NCI-H524 (cell line): ENCODE data around the gene CDH10.

Experiments used
- DNase-seq, 2 experiments: peaks; one replicate each; lab custom pipeline; 2025; lab: John Stamatoyannopoulos, UW

The CDH10 gene

GRCh38 chr5:24644761-24645160, at the start of gene CDH10:
Gene CDH10 (minus strand): TSS chr5:24644978. CDS start chr5:24593490, 51,488 bp downstream.
- peak; percentile 88 to 95 for DNase-seq

GRCh38 chr5:24693609-24694008, 48.8 kb upstream of the CDH10 start:
- DNase-seq = no peak

DNA sequence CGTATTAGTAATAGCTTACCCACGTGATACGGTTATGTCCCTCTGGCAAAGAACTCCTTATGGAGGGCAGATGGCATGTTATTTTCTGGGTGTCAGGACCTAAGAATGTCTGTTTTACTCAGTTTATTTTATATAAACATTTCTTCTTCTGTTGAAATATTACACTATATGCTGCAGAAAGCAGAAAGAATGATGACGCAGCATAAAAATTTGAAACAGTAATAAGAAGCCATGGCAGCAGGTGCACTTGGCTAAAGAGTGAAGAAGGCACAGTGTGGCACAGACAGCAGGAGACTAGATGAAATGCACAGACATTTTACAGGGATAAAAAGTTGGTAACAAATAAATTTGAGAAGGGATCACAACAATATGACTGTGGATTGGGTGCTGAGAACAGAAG, 46.3 kb upstream of the CDH10 start:
- DNase-seq = no peak

- DNase-seq = no peak
Observed at GRCh38 chr5:24681106-24681505, 36.3 kb upstream of the CDH10 start.

DNA sequence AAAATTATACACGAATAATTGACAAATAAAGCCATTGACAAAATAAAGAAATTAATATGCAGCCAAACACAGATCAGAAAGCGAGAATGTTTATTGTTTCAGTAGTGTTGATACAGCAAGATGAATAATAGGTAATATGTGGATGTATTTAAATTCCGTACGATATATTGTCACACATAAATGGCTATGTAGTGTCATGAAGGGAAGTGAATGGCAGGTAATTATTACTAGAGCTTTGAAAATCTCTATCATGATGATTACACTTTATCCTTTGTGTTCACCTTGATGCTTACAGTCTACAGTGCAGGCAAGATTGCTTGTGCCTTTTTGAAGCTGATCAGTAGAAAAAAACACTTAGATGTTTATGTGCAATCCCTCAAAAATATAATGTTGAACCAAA, 23.3 kb upstream of the CDH10 start:
- no peak for DNase-seq

DNA sequence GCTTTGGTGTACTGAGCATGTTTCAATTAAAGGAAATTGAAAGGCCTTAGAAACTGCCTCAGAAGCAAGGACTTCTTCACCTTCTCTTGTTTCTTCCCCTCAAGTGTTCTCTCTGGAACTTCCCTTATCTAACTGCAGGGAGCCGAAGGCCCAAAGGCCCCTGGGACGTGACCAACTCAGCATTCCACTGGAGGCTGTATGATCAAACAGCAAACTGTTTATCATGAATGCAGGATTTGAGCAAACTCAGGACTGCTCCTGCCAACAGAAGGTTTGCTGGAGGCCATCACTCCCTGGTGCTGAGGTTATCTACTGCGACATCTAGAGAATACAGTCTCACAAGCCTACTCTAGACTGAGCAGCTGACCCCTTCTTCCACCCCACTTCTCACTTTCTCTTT, 4.8 kb upstream of the CDH10 start:
- DNase-seq = no peak

- DNase-seq = no peak
Observed at GRCh38 chr5:24646915-24647314, 2.1 kb upstream of the CDH10 start.

- peak in 1 of 2 experiments; percentile 46 for DNase-seq
Observed at GRCh38 chr5:24645483-24645882, 705 bp upstream of the CDH10 start.

DNA sequence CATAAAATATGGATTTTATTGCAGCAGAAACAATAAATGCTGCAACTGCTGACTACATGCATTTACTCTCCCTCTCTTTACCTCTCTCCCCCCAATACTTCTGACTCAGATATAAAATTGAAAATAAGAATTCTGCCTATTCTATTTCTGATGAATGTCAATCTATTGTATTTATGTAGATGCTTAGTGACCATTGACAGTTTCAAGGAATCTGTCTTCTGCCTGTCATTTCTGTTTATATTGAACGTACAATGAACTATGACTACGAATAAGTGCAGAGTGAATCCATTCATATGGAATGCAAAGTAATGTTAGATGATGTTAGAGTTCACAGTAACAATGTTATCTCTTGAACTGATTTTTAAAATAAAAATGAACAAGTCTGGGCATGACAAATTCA, 898 bp downstream of the CDH10 start:
- DNase-seq = no peak

- no peak for DNase-seq
Observed at GRCh38 chr5:24643156-24643555, 1.6 kb downstream of the CDH10 start.

- DNase-seq = peak; percentile 28 to 86
Observed at GRCh38 chr5:24642022-24642421, 2.8 kb downstream of the CDH10 start.

GRCh38 chr5:24635209-24635608, 9.6 kb downstream of the CDH10 start:
- no peak for DNase-seq

- DNase-seq = peak; percentile 40 to 68
Observed at GRCh38 chr5:24633715-24634325, 11.0 kb downstream of the CDH10 start.

DNA sequence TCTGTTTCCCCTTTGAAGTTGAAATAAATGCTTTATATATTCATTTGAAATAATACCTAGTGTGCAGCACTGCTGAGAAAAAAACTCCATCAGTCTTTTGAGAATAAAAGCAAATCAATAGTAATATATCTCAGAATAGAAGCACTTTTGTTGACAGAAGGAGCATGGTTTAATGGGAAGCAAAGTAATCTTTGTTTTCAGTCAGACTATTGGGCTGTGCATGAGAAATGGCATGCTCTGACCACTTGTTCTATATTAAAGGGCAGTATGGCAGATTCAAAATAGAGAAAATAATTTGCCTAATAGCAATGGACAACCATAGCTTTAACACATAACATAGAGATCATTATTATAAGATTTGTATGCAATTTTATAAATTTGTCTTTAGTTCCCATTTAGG, 12.4 kb downstream of the CDH10 start:
- no peak for DNase-seq

DNA sequence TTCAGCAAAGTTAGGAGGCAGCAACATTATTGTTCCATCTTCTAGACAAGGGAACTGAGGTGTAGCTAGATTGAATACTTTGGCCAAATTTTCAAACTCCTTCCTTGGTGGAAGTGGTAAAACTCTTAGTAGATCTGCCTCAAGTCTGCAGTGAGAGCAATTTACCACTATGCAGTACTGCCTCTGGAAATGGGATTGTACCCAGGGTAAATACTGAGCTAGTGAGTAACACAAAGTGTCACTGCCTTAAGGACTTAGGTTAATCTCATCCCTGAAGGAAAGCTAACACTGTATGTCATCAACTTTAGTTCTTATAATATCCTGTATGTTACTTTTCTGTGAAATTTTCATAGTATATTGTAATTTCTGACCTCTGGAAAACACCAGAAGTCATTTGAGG, 13.9 kb downstream of the CDH10 start:
- no peak for DNase-seq

GRCh38 chr5:24629798-24630197, 15.0 kb downstream of the CDH10 start:
- DNase-seq = no peak

- DNase-seq = no peak
Observed at GRCh38 chr5:24624872-24625271, 19.9 kb downstream of the CDH10 start.

DNA sequence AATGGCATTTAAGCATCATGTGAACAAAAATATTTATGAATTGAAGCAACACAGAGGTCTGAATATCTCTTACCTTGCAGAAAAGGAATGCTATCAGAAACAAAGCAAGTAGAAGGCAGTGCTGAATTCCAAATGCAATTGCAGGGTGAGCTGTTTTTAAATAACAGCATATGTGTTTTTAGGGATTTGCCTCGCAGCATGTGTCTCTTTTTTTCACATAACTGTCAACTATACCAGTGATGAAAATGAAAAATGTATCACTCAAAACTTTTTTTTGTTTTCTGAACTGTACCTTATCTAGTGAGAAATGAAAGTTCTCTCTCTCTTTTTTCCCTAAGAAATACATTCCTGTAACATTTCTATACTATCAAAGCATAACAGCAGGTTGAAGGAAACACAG, 21.2 kb downstream of the CDH10 start:
- peak in 1 of 2 experiments; percentile 59 for DNase-seq

GRCh38 chr5:24623031-24623430, 21.7 kb downstream of the CDH10 start:
- DNase-seq = peak; percentile 96 to 98

- DNase-seq = peak; percentile 63 to 78
Observed at GRCh38 chr5:24621792-24622191, 23.0 kb downstream of the CDH10 start.

DNA sequence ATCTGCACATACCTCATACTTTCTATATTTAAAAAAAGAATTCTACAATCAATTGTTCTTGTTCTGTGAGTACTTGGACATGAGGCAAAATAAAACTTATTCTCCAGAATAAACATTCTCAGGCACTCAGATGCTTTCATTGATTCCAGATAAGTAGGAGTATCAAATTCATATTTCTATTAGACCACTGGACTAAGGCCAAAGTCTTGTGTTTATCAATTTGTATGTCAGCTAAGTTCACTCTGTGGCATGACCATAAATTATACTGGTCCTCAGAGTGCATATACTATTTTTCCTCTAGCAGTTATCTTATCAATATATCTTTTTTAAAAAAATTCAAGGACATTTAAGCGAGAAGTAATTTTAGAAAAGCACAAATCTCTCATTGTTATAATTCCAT, 28.2 kb downstream of the CDH10 start:
- DNase-seq = no peak

DNA sequence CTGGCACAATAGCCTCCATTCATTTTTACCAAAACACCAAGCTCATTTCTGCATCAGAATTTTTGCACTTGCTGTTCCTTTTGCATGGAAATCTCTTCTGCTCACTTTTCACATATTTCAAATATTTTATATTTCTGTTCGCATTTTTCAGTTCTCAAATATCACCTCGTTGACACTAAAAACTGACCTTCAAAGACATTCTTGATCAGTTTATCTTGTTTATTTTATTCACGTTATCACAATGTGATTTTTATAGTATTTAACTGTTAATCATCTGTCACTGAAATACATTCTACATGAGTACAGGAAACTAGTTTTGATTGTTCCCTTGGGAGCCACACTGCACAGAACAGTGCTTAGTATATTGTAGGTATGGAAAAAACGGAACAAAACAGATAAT, 29.6 kb downstream of the CDH10 start:
- no peak for DNase-seq

- DNase-seq = no peak
Observed at GRCh38 chr5:24609706-24610105, 35.1 kb downstream of the CDH10 start.

DNA sequence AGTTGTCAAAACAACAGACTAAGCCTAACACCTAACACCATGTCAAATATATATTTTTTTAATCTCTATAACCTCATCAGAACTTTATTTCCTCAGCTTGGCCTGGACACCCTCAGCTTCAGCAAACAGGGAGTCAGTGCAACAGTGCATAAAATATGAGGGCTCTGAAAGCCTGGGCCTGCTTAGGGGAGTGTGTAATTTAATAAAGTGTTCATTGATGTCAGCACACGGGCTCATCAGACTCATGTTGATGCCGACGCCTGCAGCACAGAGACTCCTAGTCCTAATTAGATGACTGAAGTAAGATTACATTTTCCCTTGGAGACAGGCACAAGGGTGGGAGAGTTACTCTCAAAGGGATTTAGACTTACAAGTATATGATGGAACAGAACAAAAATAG, 37.8 kb downstream of the CDH10 start:
- DNase-seq = peak in 1 of 2 experiments; percentile 28

DNA sequence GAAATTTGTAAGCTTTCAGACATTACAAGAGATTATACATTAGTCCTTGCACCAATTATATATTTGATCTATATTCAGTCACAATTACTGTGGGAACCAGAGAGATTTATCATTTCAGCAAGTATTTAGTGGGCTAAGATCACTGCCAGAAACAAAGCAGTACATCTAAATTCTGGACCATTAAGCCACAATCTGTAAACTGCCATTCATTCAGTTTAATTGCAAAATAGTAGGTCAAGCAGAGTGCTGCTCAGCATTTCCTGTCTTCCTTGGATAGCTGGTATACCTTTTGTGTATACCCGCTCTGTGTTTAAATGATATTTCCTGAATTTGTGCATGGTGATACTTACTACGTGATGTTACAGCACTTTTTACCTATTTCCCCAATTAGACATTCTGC, 42.6 kb downstream of the CDH10 start:
- DNase-seq = no peak
